CD4-positive, alpha-beta T cell treated with Interleukin-15 for 4 hours (primary cell): ENCODE measurements around the gene CCDC78.

ENCODE experiments used
- DNase-seq: peaks from one replicate; pipeline ENCODE4 v3.0.0-alpha.2; 2020; ENCODE audit warnings: low spot score

The CCDC78 gene

DNA sequence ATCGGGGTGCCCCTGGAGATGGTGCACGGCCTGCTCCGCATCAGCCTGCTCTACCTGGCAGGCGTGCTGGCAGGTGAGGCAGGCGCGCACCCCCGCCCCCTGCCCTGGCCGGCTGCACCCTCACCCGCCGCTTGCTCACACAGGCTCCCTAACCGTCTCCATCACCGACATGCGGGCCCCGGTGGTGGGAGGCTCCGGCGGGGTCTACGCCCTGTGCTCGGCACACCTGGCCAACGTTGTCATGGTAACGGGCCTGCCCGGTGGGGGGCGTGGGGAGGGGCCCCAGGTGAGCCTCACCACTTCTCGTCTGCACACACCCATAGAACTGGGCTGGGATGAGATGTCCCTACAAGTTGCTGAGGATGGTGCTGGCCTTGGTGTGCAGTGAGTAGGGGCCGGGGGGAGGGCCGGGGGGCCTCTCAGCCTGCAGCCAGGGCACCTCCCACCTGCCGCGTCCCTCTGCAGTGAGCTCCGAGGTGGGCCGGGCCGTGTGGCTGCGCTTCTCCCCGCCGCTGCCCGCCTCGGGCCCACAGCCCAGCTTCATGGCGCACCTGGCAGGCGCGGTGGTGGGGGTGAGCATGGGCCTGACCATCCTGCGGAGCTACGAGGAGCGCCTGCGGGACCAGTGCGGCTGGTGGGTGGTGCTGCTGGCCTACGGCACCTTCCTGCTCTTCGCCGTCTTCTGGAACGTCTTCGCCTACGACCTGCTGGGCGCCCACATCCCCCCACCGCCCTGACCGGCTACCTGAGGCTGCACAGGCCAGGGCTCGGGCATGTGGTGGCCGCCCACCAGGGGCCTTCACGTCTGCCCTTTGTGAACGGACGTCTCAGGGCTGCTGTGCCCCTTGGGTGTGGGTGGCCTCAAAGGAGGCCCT, 48.7 kb downstream of the CCDC78 start:
- no peak for DNase-seq

DNA sequence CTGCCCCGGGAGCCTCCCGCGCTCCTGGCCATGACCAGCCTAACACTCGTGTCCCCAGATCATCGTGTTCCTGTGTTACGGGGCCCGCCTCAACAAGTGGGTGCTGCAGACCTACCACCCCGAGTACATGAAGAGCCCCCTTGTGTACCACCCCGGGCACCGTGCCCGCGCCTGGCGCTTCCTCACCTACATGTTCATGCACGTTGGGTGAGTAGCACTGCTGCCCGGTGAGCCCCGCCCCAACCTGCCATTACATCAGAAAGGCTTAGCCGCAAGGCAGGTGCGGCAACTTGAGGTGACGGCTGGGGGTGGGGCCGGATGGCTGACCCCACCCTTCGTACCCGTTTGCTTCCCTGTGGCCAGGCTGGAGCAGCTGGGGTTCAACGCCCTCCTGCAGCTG, 49.3 kb downstream of the CCDC78 start:
- DNase-seq = peak; percentile 37

DNA sequence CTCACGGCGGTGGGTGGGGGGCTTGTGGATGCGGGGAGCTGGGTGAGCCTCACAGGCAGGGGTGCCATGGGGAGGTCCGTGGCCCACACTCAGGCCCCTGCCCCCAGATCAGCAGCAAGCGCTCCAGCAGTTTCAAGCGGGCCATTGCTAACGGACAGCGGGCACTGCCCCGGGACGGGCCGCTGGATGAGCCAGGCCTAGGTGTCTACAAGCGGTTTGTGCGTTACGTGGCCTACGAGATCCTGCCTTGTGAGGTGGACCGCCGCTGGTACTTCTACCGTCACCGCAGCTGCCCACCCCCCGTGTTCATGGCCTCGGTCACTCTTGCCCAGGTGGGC, 49.7 kb downstream of the CCDC78 start:
- no peak for DNase-seq

DNA sequence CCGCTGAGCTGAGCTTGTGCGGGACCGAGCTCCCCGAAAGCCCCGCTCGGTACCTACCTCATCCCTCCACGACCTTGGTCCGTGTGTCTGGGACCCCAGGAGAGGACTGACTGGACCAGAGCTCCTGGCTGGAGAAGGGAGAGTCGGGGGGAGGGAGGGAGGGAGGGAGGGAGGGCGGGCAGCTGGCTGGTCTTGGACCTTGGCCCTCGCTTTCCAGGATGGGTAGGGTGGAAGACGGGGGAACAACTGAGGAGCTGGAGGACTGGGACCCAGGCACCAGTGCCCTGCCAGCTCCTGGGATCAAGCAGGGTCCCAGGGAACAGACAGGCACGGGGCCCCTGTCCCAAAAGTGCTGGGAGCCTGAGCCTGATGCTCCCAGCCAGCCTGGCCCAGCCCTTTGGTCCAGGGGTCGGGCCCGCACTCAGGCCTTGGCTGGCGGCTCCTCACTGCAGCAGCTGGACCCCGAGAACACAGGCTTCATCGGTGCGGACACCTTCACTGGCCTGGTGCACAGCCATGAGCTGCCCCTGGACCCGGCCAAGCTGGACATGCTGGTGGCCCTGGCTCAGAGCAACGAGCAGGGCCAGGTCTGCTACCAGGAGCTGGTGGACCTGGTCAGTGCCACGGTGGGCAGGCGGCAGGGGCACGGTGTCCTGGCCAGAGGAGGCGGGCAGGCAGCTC, 50.2 kb downstream of the CCDC78 start:
- no peak for DNase-seq

DNA sequence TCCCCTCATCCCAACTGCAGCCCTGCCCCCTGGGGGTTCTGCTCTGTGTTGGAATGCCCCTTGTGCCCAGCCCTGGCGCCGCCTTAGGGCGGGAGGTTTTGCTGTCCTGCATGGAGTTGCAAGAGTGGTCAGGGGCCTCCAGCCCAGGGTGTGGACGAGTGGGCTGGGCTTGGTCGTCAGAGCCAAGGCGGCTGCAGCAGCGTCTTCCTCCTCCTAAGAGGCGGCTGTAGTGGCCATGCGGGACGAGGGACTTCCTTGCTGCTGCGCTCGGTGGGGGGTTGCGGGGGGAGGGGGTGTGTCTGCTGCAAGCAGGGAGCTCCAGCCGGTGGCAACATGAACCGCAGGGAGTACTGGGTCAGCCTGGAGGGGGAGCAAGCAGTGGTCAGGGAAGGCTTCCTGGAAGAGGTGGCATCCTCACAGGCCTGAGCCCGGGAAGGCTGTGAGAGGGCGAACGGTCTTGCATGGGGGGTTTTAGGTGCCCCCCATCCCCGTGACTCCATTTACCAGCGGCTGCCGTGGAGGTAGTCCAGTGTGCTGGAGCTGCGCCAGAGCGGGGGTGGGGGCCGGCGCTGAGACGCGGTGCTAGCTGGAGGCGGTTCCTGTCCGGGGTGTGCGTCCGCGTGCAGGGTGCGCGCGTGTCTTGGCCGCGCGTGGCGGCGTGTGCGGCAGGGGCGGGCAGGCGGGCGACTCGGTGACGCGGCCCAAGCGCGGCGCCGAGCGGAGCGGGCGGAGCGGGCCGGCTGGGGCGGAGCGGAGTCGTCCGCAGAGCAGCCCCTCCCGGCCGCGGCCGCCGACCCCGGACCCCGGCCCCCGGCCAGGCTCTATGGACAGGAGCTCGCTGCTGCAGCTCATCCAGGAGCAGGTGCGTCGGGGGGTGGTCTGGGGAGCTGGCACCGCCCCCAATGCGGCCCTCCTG, 51.0 kb downstream of the CCDC78 start, which contains the start of gene RHBDL1:
TSS of gene RHBDL1 (plus strand) at position 704 of the 916 bp plus-strand sequence. CDS start at position 824, 120 bp downstream.
- no peak for DNase-seq

DNA sequence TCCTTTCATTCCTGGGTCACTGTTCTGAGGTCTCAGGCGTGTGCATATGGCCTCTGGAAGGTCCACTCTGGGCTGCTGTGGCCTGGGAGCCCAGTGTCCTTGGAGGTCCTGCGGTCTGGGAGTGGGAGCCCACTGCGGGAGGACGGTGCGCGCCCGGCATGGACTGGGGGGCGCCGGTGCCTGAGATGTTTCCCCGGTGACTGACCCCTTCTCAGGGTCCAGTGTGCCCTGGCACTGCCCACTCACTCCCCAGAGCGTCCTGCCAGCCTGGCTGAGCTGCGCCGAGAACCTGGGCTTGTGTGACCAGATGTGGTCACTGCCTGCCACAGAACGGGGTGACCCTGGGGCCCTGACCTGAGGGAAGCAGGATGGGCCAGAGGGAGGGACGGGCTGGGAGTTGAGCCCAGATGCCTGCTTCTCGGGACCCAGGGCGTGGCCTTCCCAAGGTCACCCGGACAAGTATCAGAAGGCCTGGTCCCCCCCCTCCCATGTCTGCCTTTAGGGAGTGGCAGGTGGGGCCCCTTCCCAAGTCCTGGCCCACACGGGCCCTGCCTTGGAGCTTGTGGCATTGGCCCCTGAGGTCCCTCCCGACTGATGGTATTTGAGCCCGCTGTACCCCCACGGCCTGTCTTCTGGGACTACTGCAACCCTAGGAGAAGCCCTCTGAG, 51.9 kb downstream of the CCDC78 start:
- no peak for DNase-seq

DNA sequence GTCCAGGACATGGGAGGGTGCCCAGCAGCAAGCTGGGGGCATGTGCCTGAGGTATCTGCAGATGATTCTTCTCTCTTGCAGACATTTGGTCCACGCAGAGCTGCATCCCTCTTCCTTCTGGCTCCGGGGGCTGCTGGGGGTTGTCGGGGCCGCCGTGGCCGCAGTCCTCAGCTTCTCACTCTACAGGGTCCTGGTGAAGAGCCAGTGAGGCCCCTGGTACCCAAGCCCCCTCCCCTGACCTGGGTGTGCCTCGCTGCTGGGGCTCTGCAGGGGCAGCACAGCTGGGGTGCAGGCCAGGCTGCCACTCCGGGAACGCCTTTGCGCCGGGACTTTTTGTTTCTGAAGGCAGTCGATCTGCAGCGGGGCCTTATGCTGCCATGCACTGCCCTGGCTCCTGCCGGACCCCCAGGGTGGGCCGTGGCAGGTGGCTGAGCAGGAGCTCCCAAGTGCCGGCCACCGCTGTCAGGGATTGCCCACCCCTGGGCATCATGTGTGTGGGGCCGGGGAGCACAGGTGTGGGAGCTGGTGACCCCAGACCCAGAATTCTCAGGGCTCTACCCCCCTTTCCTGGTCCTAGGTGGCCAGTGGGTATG, 52.7 kb downstream of the CCDC78 start:
- DNase-seq = no peak

DNA sequence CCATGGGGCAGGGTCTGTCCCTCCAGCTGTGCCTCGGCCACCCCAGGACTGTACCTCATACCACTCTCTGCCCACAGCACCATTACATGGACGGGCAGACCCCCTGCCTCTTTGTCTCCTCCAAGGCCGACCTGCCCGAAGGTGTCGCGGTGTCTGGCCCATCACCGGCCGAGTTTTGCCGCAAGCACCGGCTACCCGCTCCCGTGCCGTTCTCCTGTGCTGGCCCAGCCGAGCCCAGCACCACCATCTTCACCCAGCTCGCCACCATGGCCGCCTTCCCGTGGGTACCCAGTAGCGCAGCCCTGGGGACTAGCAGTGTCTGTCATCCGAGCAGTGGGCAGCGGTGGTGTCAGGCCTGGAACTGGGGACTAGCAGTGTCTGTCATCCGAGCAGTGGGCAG, 53.4 kb downstream of the CCDC78 start:
- DNase-seq = no peak
